Fibroblast of lung (primary cell): Measurements from ENCODE around the gene CORO6. TPM values are rescaled to one million over a fixed set of nuclear protein-coding genes. Genes with fewer than 3 reads are reported as not detected.
A peak's percentile ranks its signal among the peaks of the same experiment; 100 is the strongest.

Experiments used
- DNase-seq, 2 donors: peaks; one replicate each; pipeline versions ENCODE4 v3.0.0 to v3.0.0-alpha.2; 2010; ENCODE audit warnings: low read depth in 2 of 2
- H2AFZ ChIP-seq: 2 replicates; pipeline ENCODE4 v1.5.1; 2012; ENCODE audit warnings: low read length, control low read depth, inconsistent platforms
- H3K27ac ChIP-seq: 2 replicates; pipeline ENCODE4 v1.5.1; 2011; ENCODE audit warnings: low read length, control low read depth; ENCODE audit not compliant: insufficient read depth
- H3K27me3 ChIP-seq: 2 replicates; pipeline ENCODE4 v1.5.1; 2011; ENCODE audit warnings: mild to moderate bottlenecking, low read length; ENCODE audit not compliant: control insufficient read depth, insufficient read depth
- H3K36me3 ChIP-seq: 2 replicates; pipeline ENCODE4 v1.5.1; 2011; ENCODE audit warnings: low read length; ENCODE audit not compliant: control insufficient read depth, insufficient read depth
- H3K4me1 ChIP-seq: 2 replicates; pipeline ENCODE4 v1.5.1; 2011; ENCODE audit warnings: low read length; ENCODE audit not compliant: control insufficient read depth, insufficient read depth; ENCODE audit errors: extremely low read depth
- H3K4me2 ChIP-seq: 2 replicates; pipeline ENCODE4 v1.5.1; 2011; ENCODE audit warnings: low read length, control low read depth; ENCODE audit not compliant: insufficient read depth; ENCODE audit errors: extremely low read depth
- H3K4me3 ChIP-seq, 4 experiments: fragments of 200-600 bp in 1 of 4; sonication (generic) in 1 of 4; replicated peaks in 1 of 4; 2 replicates each; pipeline ENCODE4 v1.5.1; 2011 to 2016; ENCODE audit warnings: low read length in 4 of 4, low read depth in 3 of 4, mild to moderate bottlenecking in 3 of 4, control low read depth in 2 of 4, inconsistent platforms in 1 of 4, mixed read lengths in 1 of 4; ENCODE audit not compliant: insufficient read depth in 1 of 4; ENCODE audit errors: control extremely low read depth in 1 of 4
- H3K79me2 ChIP-seq: 2 replicates; pipeline ENCODE4 v1.5.1; 2012; ENCODE audit warnings: mild to moderate bottlenecking, low read length, inconsistent platforms; ENCODE audit not compliant: control insufficient read depth, insufficient read depth
- H3K9ac ChIP-seq: 2 replicates; pipeline ENCODE4 v1.5.1; 2011; ENCODE audit warnings: mild to moderate bottlenecking, low read length, control low read depth; ENCODE audit not compliant: insufficient read depth
- H3K9me3 ChIP-seq: 2 replicates; pipeline ENCODE4 v1.5.1; 2012; ENCODE audit warnings: low read depth, low read length; ENCODE audit not compliant: control insufficient read depth, insufficient read depth
- H4K20me1 ChIP-seq: 2 replicates; pipeline ENCODE4 v1.5.1; 2011; ENCODE audit warnings: low read length; ENCODE audit not compliant: control insufficient read depth, insufficient read depth; ENCODE audit errors: extremely low read depth
- CTCF ChIP-seq, 2 donors: IDR thresholded peaks in 1 of 2; conservative IDR thresholded peaks in 1 of 2; 1 replicate in 1 of 2; 2 replicates in 1 of 2; pipeline ENCODE4 v1.5.1; 2011 to 2012; ENCODE audit warnings: low read length in 2 of 2, control low read depth in 1 of 2, inconsistent platforms in 1 of 2, low read depth in 1 of 2, mild to moderate bottlenecking in 1 of 2
- EZH2 ChIP-seq: IDR thresholded peaks from 2 replicates; pipeline ENCODE4 v1.5.1; 2012; ENCODE audit warnings: low read length, control low read depth, mild to moderate bottlenecking; ENCODE audit errors: missing control alignments
- polyA plus RNA-seq, 2 donors: library from polyadenylated mRNA; depleted of rRNA in 1 of 2; stranded (reverse) in 1 of 2; unstranded in 1 of 2; fragments of >200 nt; gene quantifications; 2 replicates each; pipeline ENCODE4 v1.2.1, GENCODE V29; 2011 to 2012; ENCODE audit warnings: missing spikeins in 1 of 2
- total RNA-seq: library from RNA; depleted of rRNA; stranded (reverse); fragments of >200 nt; gene quantifications from 2 replicates; pipeline ENCODE4 v1.2.1, GENCODE V29; 2014

Gene CORO6
- total and polyA plus RNA-seq, 2 donors (not counting 1 experiment from before 2014, with no cell fraction given): 8.0 to 19.3 TPM

GRCh38 chr17:29578626-29579485 is 43.9 kb downstream of the CORO6 start:
- peaks cover 42% of the 10 kb centered on the region for H3K36me3 ChIP-seq
- TF ChIP-seq CTCF (conservative IDR thresholded peaks at IDR 0.05 in 1 of 2, IDR thresholded peaks at IDR 0.05 in 1 of 2; ENCODE audit: low read depth in 1 of 2, low read length in 2 of 2): no peak
- no peak for TF ChIP-seq EZH2
- H4K20me1 ChIP-seq: no peaks in the 10 kb centered on the region
- H3K4me1 ChIP-seq: peaks cover 4% of the 10 kb centered on the region
- H3K4me2 ChIP-seq: no peak overlapping the region
- no peak for DNase-seq
- peaks cover 7% of the 10 kb centered on the region for H3K79me2 ChIP-seq
- no peaks in the 10 kb centered on the region for H3K27me3 ChIP-seq
- H3K4me3 ChIP-seq: no peak overlapping the region
- H3K9me3 ChIP-seq: no peaks in the 10 kb centered on the region
- no peak overlapping the region for H3K9ac ChIP-seq
- H2AFZ ChIP-seq: no peak overlapping the region
- no peak overlapping the region for H3K27ac ChIP-seq

- no peak for TF ChIP-seq EZH2
- TF ChIP-seq CTCF (conservative IDR thresholded peaks at IDR 0.05 in 1 of 2, IDR thresholded peaks at IDR 0.05 in 1 of 2; ENCODE audit: low read depth in 1 of 2, low read length in 2 of 2): no peak
- Histone ChIP-seq H3K4me2 (no peak overlapping the region), H3K27ac (no peak overlapping the region), H3K9me3 (no peaks in the 10 kb centered on the region), H2AFZ (no peak overlapping the region), H4K20me1 (no peaks in the 10 kb centered on the region), H3K27me3 (no peaks in the 10 kb centered on the region), H3K79me2 (no peaks in the 10 kb centered on the region), H3K4me1 (peaks cover 7% of the 10 kb centered on the region), H3K9ac (no peak overlapping the region), H3K4me3 (no peak overlapping the region), H3K36me3 (peaks cover 37% of the 10 kb centered on the region)
- peak; percentile 49 to 72 for DNase-seq
Measured at GRCh38 chr17:29577385-29578211, 45.1 kb downstream of the CORO6 start.

GRCh38 chr17:29577001-29577370 is 45.7 kb downstream of the CORO6 start:
- H3K27me3 ChIP-seq: no peaks in the 10 kb centered on the region
- H3K4me1 ChIP-seq: peaks cover 10% of the 10 kb centered on the region
- no peak overlapping the region for H3K27ac ChIP-seq
- no peaks in the 10 kb centered on the region for H3K79me2 ChIP-seq
- no peak overlapping the region for H2AFZ ChIP-seq
- H3K9me3 ChIP-seq: no peaks in the 10 kb centered on the region
- H3K4me3 ChIP-seq: no peak overlapping the region
- peaks cover 40% of the 10 kb centered on the region for H3K36me3 ChIP-seq
- no peak overlapping the region for H3K9ac ChIP-seq
- no peak overlapping the region for H3K4me2 ChIP-seq
- DNase-seq: no peak
- TF ChIP-seq CTCF (conservative IDR thresholded peaks at IDR 0.05 in 1 of 2, IDR thresholded peaks at IDR 0.05 in 1 of 2; ENCODE audit: low read depth in 1 of 2, low read length in 2 of 2) (no peak), EZH2 (no peak)
- H4K20me1 ChIP-seq: no peaks in the 10 kb centered on the region
